ENCODE measurements around the gene CAPRIN1.
"Not testable (repeated sequence)": the region's sequence is repeated elsewhere in the genome, so short reads cannot be mapped to it uniquely, and the experiment has no call there.

Gene CAPRIN1

GRCh38 chr11:34052036-34052607 lies 591 bp downstream of the CAPRIN1 start:
- peak; percentile 81 for DNase-seq

GRCh38 chr11:34052608-34053160 lies 1.2 kb downstream of the CAPRIN1 start:
- DNase-seq = no peak

- peak; percentile 80 for DNase-seq
Observed at GRCh38 chr11:34053161-34053686, 1.7 kb downstream of the CAPRIN1 start.

DNA sequence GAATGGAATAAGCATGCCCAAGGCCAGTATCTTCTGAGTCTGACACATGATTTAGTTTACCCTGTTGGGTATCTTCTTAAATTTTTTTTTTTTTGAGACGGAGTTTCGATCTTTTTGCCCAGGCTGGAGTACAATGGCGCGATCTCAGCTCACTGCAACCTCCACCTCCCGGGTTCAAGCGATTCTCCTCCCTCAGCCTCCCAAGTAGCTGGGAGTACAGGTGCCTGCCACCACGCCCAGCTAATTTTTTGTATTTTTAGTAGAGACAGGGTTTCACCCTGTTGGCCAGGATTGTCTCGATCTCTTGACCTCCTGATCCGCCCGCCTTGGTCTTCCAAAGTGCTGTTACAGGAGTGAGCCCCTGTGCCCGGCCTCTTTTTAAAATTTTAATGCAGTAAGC lies 2.8 kb downstream of the CAPRIN1 start:
- DNase-seq = not testable (repeated sequence)

GRCh38 chr11:34055218-34056000 lies 3.9 kb downstream of the CAPRIN1 start:
- DNase-seq = no peak

DNA sequence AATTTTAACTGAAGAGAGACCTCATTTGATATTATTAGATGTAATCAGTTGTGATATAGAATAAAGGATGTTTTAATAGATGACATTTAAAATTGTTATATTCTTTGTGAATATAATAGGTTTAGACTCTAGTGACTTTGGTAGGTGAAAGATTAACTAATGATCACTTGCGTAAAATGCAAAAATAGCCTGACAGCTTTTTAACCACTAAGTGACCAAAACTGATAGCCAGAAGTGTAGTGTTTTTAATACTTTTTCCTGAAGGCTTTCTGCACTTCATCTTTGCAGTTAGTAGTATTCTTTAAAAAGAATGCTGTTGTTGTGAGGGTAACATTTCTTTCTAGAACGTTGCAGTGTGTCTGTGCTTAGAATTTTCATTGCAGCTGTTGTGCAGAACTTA lies 5.1 kb downstream of the CAPRIN1 start:
- no peak for DNase-seq

DNA sequence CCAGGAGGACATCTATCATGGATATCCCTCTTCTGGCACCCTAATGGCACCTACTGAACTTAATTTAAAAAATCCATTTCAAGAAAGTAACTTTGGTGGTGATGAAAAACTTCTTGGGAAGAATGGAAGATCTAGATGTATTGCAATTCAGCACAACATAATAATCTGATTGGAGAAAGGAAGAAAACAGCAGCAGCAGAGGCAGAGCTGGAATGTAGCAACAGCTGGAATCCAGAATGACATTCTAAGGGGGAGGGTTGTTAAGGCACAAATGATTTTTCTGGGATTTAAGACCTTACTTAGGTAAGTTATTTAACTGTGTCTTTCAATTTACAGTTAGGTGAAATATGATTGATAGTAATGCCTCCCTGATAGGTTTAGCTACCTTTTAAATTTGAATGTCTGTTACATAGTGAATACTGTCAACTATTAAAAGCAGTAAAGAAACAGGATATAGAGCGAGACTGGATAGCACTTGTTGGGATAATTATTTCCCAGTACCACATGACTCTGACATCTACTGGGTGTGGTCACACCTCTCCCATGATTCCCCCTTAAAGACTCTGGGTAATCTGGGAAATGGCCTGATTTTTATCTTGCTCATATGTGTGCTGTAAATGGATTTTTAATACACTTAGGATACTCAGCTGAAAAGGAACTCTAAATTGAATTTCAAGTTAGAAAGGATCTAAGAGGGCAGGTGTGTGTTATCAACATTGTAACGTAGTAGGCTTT lies 11.7 kb downstream of the CAPRIN1 start:
- DNase-seq = no peak

DNA sequence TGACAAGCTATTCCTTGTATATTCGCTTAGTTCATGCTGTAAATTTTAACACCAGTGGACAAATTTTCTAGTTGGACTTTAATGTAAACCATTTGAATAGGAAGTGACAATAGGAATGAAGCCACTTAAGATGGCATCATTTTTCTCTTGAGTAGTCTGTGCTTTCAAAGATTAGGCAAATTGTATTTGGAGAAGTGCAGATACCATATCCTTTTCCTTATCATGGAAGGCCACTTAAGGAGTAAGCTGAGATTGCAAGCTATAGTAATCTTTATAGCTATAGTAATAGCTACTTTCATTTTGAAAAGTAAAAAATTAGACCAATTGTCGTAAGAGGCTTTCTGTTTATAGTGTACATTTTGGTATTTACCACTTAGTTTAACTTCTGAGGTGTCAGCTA lies 12.8 kb downstream of the CAPRIN1 start:
- no peak for DNase-seq

GRCh38 chr11:34065505-34066203 lies 14.1 kb downstream of the CAPRIN1 start:
- no peak for DNase-seq

- DNase-seq = not testable (repeated sequence)
Observed at GRCh38 chr11:34066766-34067165, 15.2 kb downstream of the CAPRIN1 start.

- no peak for DNase-seq
Observed at GRCh38 chr11:34067383-34068065, 16.0 kb downstream of the CAPRIN1 start.

GRCh38 chr11:34068111-34068510 lies 16.6 kb downstream of the CAPRIN1 start:
- no peak for DNase-seq

DNA sequence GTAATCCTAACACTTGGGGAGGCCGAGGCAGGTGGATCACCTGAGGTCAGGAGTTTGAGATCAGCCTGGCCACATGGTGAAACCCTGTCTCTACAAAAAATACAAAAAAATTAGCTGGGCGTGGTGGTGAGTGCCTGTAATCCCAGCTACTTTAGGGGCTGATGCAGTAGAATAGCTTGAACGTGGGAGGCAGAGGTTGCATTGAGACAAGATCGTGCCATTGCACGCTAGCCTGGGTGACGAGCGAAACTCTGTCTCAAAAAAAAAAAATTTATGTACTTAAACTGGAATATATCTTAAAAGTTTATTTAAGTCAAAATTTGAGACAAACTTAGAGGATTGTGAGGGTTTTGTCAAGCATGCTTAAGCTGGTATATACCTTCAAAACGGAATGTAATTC lies 19.8 kb downstream of the CAPRIN1 start:
- not testable (repeated sequence) for DNase-seq

GRCh38 chr11:34072041-34072440 lies 20.5 kb downstream of the CAPRIN1 start:
- no peak for DNase-seq

DNA sequence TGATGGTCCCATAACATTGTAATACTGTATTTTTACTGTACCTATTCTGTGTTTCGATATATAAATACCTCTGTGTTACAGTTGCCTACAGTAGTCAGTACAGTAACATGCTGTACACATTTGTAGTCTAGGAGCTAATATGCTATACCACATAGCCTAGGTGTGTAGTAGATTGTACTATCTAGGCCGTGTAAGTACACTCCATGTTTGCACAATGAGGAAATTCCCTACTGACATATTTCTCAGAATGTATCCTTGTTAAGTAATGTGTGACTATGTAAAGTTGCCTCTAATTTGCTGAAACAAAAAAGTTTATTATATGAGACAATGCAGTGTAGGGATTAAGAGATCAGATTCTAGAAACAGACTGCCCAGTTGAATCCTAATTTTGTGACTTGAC lies 21.3 kb downstream of the CAPRIN1 start:
- no peak for DNase-seq

GRCh38 chr11:34074391-34074790 lies 22.9 kb downstream of the CAPRIN1 start:
- no peak for DNase-seq

GRCh38 chr11:34075178-34075820 lies 23.8 kb downstream of the CAPRIN1 start:
- DNase-seq = no peak

- no peak for DNase-seq
Observed at GRCh38 chr11:34080609-34081008, 29.1 kb downstream of the CAPRIN1 start.

GRCh38 chr11:34084637-34085036 lies 33.1 kb downstream of the CAPRIN1 start:
- no peak for DNase-seq

- no peak for DNase-seq
Observed at GRCh38 chr11:34086554-34087283, 35.2 kb downstream of the CAPRIN1 start.

- DNase-seq = no peak
Observed at GRCh38 chr11:34091825-34092224, 40.3 kb downstream of the CAPRIN1 start.

All from NCI-H2227 treated with DMSO at 0.1 percent for 48 hours (cell line).